OCI-LY3 (cell line): ENCODE results near the gene IL2RA.

Source experiments
- H2AFZ ChIP-seq: fragments of 200-600, 300-600 bp; shearing (Covaris generic); 2 replicates; pipeline ENCODE4 v1.6.0; 2014; ENCODE audit warnings: antibody characterized with exemption, low read depth, low read length
- H3K27ac ChIP-seq: fragments of 200-600, 300-600 bp; sonication (generic); 2 replicates; pipeline ENCODE4 v1.5.1; 2014; ENCODE audit warnings: mild to moderate bottlenecking, low read length, moderate library complexity, mixed read lengths
- H3K27me3 ChIP-seq: fragments of 200-600, 300-600 bp; sonication (generic); 2 replicates; pipeline ENCODE4 v1.6.1; 2014; ENCODE audit warnings: low read depth, low read length, mixed read lengths
- H3K36me3 ChIP-seq: fragments of 200-600, 300-600 bp; sonication (generic); replicated peaks from 2 replicates; pipeline ENCODE3; 2014; ENCODE audit warnings: low read depth, low read length, mixed read lengths
- H3K4me1 ChIP-seq: fragments of 300-600, 200-600 bp; sonication (generic); 2 replicates; pipeline ENCODE4 v1.6.1; 2014; ENCODE audit warnings: low read length, mixed read lengths
- H3K4me2 ChIP-seq: fragments of 200-600, 300-600 bp; sonication (generic); 2 replicates; pipeline ENCODE4 v1.6.1; 2014; ENCODE audit warnings: low read length, mixed read lengths
- H3K4me3 ChIP-seq: fragments of 300-600, 200-600 bp; sonication (generic); 2 replicates; pipeline ENCODE4 v1.5.1; 2014; ENCODE audit warnings: antibody characterized with exemption, mild to moderate bottlenecking, low read length, moderate library complexity
- H3K79me2 ChIP-seq: fragments of 300-600, 200-600 bp; shearing (Covaris generic); 2 replicates; pipeline ENCODE4 v1.6.1; 2014; ENCODE audit warnings: mild to moderate bottlenecking, low read length, mixed read lengths
- H3K9ac ChIP-seq: fragments of 300-600, 200-600 bp; shearing (Covaris generic); 2 replicates; pipeline ENCODE4 v1.6.0; 2014; ENCODE audit warnings: mild to moderate bottlenecking, low read length, moderate library complexity
- H3K9me3 ChIP-seq: fragments of 200-600, 300-600 bp; shearing (Covaris generic); 2 replicates; pipeline ENCODE4 v1.6.1; 2014; ENCODE audit warnings: low read length, mixed read lengths; ENCODE audit not compliant: insufficient read depth
- H4K20me1 ChIP-seq: fragments of 200-600, 300-600 bp; sonication (generic); 2 replicates; pipeline ENCODE4 v1.6.1; 2016; ENCODE audit warnings: low read length, mixed read lengths; ENCODE audit not compliant: insufficient read depth
- CTCF ChIP-seq: fragments of 200-600, 300-600 bp; sonication (generic); IDR thresholded peaks from 2 replicates; pipeline ENCODE4 v1.5.1; 2014; ENCODE audit warnings: antibody characterized with exemption, low read length, low read depth
- EZH2phosphoT487 ChIP-seq: fragments of 200-600 bp; shearing (Covaris generic); IDR thresholded peaks from 2 replicates; pipeline ENCODE4 v1.6.1; 2018; ENCODE audit warnings: antibody characterized with exemption, mixed run types, low read depth

IL2RA gene

GRCh38 chr10:5976512-5977470 lies 85.4 kb downstream of the IL2RA start:
- TF ChIP-seq CTCF (no peak), EZH2phosphoT487 (no peak)
- Histone ChIP-seq H3K9me3 (no peaks in the 10 kb centered on the region), H4K20me1 (peaks cover 8% of the 10 kb centered on the region; the same call in 1 of the 2 replicates), H3K9ac (peak overlapping the region; percentile 82), H3K36me3 (peaks cover 2% of the 10 kb centered on the region), H3K27ac (peak overlapping the region; percentile 92), H3K79me2 (peaks cover 64% of the 10 kb centered on the region), H3K27me3 (no peaks in the 10 kb centered on the region), H2AFZ (0 out of 2 replicates have a peak overlapping the region, but pooled peaks have one; percentile 25), H3K4me3 (peak overlapping the region; percentile 91), H3K4me2 (peak overlapping the region; percentile 90), H3K4me1 (peaks cover 36% of the 10 kb centered on the region)

GRCh38 chr10:5975641-5976473 lies 86.3 kb downstream of the IL2RA start:
- peak overlapping the region; percentile 91 for H3K4me3 ChIP-seq
- H3K4me2 ChIP-seq, result peak overlapping the region; percentile 90
- TF ChIP-seq CTCF, result no peak
- no peak for TF ChIP-seq EZH2phosphoT487
- no peaks in the 10 kb centered on the region for H3K27me3 ChIP-seq
- peaks cover 45% of the 10 kb centered on the region for H3K4me1 ChIP-seq
- peaks cover 2% of the 10 kb centered on the region for H3K36me3 ChIP-seq
- no peak overlapping the region for H2AFZ ChIP-seq
- H3K9me3 ChIP-seq, result no peaks in the 10 kb centered on the region
- H4K20me1 ChIP-seq, result peaks cover 16% of the 10 kb centered on the region
- peaks cover 74% of the 10 kb centered on the region for H3K79me2 ChIP-seq
- H3K9ac ChIP-seq, result peak overlapping the region; percentile 82
- peak overlapping the region; percentile 92 for H3K27ac ChIP-seq

- H3K27ac ChIP-seq, result no peak overlapping the region
- H2AFZ ChIP-seq, result no peak overlapping the region
- H3K4me3 ChIP-seq, result no peak overlapping the region
- H3K4me1 ChIP-seq, result peaks cover 42% of the 10 kb centered on the region
- H3K36me3 ChIP-seq, result peaks cover 2% of the 10 kb centered on the region
- peaks cover 18% of the 10 kb centered on the region for H4K20me1 ChIP-seq
- no peaks in the 10 kb centered on the region for H3K27me3 ChIP-seq
- H3K79me2 ChIP-seq, result peaks cover 93% of the 10 kb centered on the region
- H3K9ac ChIP-seq, result no peak overlapping the region
- no peak for TF ChIP-seq CTCF
- TF ChIP-seq EZH2phosphoT487, result no peak
- H3K4me2 ChIP-seq, result peak overlapping the region; percentile 17; the same call in 1 of the 2 replicates
- H3K9me3 ChIP-seq, result no peaks in the 10 kb centered on the region
These were observed 89.1 kb downstream of the IL2RA start for GRCh38 chr10:5973069-5973468.

- H2AFZ ChIP-seq, result no peak overlapping the region
- H3K36me3 ChIP-seq, result peaks cover 2% of the 10 kb centered on the region
- peaks cover 82% of the 10 kb centered on the region for H3K79me2 ChIP-seq
- peaks cover 41% of the 10 kb centered on the region for H3K4me1 ChIP-seq
- H3K27ac ChIP-seq, result no peak overlapping the region
- TF ChIP-seq EZH2phosphoT487 (no peak), CTCF (no peak)
- peak overlapping the region; percentile 53 for H3K4me2 ChIP-seq
- no peaks in the 10 kb centered on the region for H3K27me3 ChIP-seq
- no peak overlapping the region for H3K9ac ChIP-seq
- peaks cover 18% of the 10 kb centered on the region for H4K20me1 ChIP-seq
- no peaks in the 10 kb centered on the region for H3K9me3 ChIP-seq
- H3K4me3 ChIP-seq, result no peak overlapping the region
These were observed 90.3 kb downstream of the IL2RA start for GRCh38 chr10:5971886-5972285.
